GM23338 (cell line): Measurements from ENCODE around the gene OVOL3. TPM values are rescaled to one million over a fixed set of nuclear protein-coding genes. Genes with fewer than 3 reads are reported as not detected.

Experiments
- ATAC-seq: fragments of 200-7000 bp; cut with Tn5 transposase; 3 replicates; pipeline ENCODE4 v1.9.1; 2020
- DNase-seq: peaks from one replicate; pipeline ENCODE4 v3.0.0-alpha.2; 2015; ENCODE audit warnings: low spot score
- H2AFZ ChIP-seq: fragments of 200-600 bp; sonication (generic); 2 replicates; pipeline ENCODE4 v1.8.0; 2016; ENCODE audit warnings: antibody characterized with exemption, mild to moderate bottlenecking, moderate library complexity
- H3F3A ChIP-seq: fragments of 200-600 bp; sonication (generic); replicated peaks from 2 replicates; pipeline ENCODE4 v1.8.0; 2017; ENCODE audit warnings: antibody characterized with exemption, mixed run types, low read depth
- H3K27ac ChIP-seq: fragments of 200-600 bp; sonication (generic); 2 replicates; pipeline ENCODE4 v1.6.1; 2016; ENCODE audit warnings: low read depth
- H3K27me3 ChIP-seq: fragments of 200-600 bp; sonication (generic); 2 replicates; pipeline ENCODE4 v1.8.0; 2016; ENCODE audit warnings: mild to moderate bottlenecking, mixed run types, moderate library complexity; ENCODE audit not compliant: insufficient read depth
- H3K36me3 ChIP-seq: fragments of 200-600 bp; sonication (generic); 2 replicates; pipeline ENCODE4 v1.8.0; 2016; ENCODE audit warnings: mild to moderate bottlenecking; ENCODE audit not compliant: insufficient read depth
- H3K4me1 ChIP-seq: fragments of 200-600 bp; sonication (generic); 2 replicates; pipeline ENCODE4 v1.8.0; 2016; ENCODE audit warnings: mild to moderate bottlenecking, moderate library complexity; ENCODE audit not compliant: insufficient read depth
- H3K4me2 ChIP-seq: fragments of 200-600 bp; sonication (generic); 2 replicates; pipeline ENCODE4 v1.7.1; 2017; ENCODE audit warnings: mixed run types
- H3K4me3 ChIP-seq: fragments of 200-600 bp; sonication (generic); 2 replicates; pipeline ENCODE4 v1.6.1; 2016; ENCODE audit warnings: mixed run types
- H3K79me2 ChIP-seq: fragments of 200-600 bp; sonication (generic); replicated peaks from 2 replicates; pipeline ENCODE4 v1.8.0; 2017; ENCODE audit warnings: mild to moderate bottlenecking; ENCODE audit not compliant: insufficient read depth
- H3K9me2 ChIP-seq: fragments of 200-600 bp; sonication (generic); 2 replicates; pipeline ENCODE4 v1.8.0; 2017; ENCODE audit not compliant: insufficient read depth
- H4K20me1 ChIP-seq: fragments of 200-600 bp; sonication (generic); replicated peaks from 2 replicates; pipeline ENCODE4 v1.8.0; 2017; ENCODE audit warnings: mild to moderate bottlenecking; ENCODE audit not compliant: insufficient read depth
- H3K27ac Mint-ChIP-seq: 2 replicates; pipeline ENCODE4 v1.8.0; 2020; ENCODE audit warnings: inconsistent platforms, mild to moderate bottlenecking, moderate library complexity, mixed read lengths
- H3K27me3 Mint-ChIP-seq: 3 replicates; pipeline ENCODE4 v1.8.0; 2022; ENCODE audit warnings: low read depth, mild to moderate bottlenecking, moderate library complexity, mixed read lengths, inconsistent platforms; ENCODE audit not compliant: insufficient read depth, poor library complexity
- H3K36me3 Mint-ChIP-seq: 3 replicates; pipeline ENCODE4 v1.8.0; 2021; ENCODE audit warnings: low read depth, mild to moderate bottlenecking, inconsistent platforms, moderate library complexity, mixed read lengths
- H3K4me1 Mint-ChIP-seq: 3 replicates; pipeline ENCODE4 v1.8.0; 2020; ENCODE audit warnings: mild to moderate bottlenecking, inconsistent platforms, mixed read lengths
- H3K4me3 Mint-ChIP-seq: 3 replicates; pipeline ENCODE4 v1.8.0; 2021; ENCODE audit warnings: moderate library complexity, mild to moderate bottlenecking, inconsistent platforms, mixed read lengths
- H3K9me3 Mint-ChIP-seq: 3 replicates; pipeline ENCODE4 v1.8.0; 2020; ENCODE audit warnings: moderate library complexity, mild to moderate bottlenecking, inconsistent platforms, mixed read lengths
- EZH2phosphoT487 ChIP-seq: fragments of 200-600 bp; sonication (generic); IDR thresholded peaks from one replicate; pipeline ENCODE4 v1.8.1; 2018; ENCODE audit warnings: antibody characterized with exemption; ENCODE audit not compliant: unreplicated experiment
- ZNF114 ChIP-seq: fragments of 250-450 bp; sonication (Bioruptor Pico); IDR thresholded peaks from 2 replicates; pipeline ENCODE4 v1.5.0; 2020; ENCODE audit warnings: mild to moderate bottlenecking, moderate library complexity
- long read RNA-seq: library from polyadenylated mRNA; unstranded; transcript quantifications from one replicate; pipeline ENCODE4 v2.0.0, GENCODE V29; 2020; ENCODE audit not compliant: unreplicated experiment
- polyA plus RNA-seq: library from polyadenylated mRNA; unstranded; fragments of >200 nt; fragmentation: Nextera tagmentation; extraction: Ambion mirVana; gene quantifications from 2 replicates; pipeline ENCODE4 v1.2.1, GENCODE V29; 2016
- total RNA-seq: library from RNA; depleted of rRNA; stranded (reverse); fragments of >200 nt; shearing (Covaris generic); gene quantifications from 2 replicates; pipeline ENCODE4 v1.2.3, GENCODE V29; 2014; rRNA removed
- TF ChIP-seq, protein P1 (sequence below): fragments of 250-450 bp; sonication (Bioruptor Pico); IDR thresholded peaks from 2 replicates; pipeline ENCODE4 v1.5.0; 2020; ENCODE audit warnings: mild to moderate bottlenecking, moderate library complexity

OVOL3 gene
- total RNA-seq (not detected in 2 replicates), polyA plus RNA-seq (not detected in 2 replicates)
- long read RNA-seq = 0 reads

DNA sequence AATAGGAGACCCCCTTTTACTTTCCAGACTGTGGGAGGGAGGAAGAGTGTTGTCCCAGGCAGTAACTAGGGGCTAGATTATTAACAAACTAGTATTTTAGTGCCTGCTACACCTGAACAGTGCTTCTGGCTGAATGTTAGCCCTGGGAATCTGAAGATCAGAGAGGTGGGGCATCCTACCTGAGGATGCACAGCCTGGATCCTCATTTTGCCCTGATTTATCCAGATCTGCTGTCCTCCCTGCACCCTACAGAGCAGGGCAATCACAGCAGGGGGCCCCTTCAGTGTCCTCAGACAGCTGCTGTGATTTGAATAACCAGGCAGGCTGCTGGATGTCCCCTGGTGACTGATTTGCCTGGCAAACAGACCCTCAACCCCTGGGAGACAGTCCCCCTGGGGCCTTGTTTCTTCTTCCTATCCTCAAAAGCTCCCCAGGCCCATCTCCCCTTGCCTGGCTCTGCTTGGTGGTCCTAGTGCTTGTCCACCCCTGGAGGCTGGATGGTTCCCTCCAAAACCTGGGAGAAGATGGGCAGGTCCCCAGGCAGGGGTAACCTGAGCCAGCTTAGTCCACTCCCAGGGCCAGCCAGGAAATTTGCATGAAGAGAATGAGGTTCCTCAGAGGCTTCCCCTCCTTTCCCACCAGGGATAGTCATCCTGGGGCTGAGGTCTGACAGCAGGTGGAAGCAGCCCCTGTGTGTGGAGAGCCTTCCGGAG is at the start of gene OVOL3:
Gene OVOL3, plus strand, starts transcription at position 657 of the 713 bp plus-strand sequence. CDS start 60 bp downstream, outside the sequence.
- H2AFZ ChIP-seq = no peak within 1 kb of the TSS
- TF ChIP-seq, protein P1, sequence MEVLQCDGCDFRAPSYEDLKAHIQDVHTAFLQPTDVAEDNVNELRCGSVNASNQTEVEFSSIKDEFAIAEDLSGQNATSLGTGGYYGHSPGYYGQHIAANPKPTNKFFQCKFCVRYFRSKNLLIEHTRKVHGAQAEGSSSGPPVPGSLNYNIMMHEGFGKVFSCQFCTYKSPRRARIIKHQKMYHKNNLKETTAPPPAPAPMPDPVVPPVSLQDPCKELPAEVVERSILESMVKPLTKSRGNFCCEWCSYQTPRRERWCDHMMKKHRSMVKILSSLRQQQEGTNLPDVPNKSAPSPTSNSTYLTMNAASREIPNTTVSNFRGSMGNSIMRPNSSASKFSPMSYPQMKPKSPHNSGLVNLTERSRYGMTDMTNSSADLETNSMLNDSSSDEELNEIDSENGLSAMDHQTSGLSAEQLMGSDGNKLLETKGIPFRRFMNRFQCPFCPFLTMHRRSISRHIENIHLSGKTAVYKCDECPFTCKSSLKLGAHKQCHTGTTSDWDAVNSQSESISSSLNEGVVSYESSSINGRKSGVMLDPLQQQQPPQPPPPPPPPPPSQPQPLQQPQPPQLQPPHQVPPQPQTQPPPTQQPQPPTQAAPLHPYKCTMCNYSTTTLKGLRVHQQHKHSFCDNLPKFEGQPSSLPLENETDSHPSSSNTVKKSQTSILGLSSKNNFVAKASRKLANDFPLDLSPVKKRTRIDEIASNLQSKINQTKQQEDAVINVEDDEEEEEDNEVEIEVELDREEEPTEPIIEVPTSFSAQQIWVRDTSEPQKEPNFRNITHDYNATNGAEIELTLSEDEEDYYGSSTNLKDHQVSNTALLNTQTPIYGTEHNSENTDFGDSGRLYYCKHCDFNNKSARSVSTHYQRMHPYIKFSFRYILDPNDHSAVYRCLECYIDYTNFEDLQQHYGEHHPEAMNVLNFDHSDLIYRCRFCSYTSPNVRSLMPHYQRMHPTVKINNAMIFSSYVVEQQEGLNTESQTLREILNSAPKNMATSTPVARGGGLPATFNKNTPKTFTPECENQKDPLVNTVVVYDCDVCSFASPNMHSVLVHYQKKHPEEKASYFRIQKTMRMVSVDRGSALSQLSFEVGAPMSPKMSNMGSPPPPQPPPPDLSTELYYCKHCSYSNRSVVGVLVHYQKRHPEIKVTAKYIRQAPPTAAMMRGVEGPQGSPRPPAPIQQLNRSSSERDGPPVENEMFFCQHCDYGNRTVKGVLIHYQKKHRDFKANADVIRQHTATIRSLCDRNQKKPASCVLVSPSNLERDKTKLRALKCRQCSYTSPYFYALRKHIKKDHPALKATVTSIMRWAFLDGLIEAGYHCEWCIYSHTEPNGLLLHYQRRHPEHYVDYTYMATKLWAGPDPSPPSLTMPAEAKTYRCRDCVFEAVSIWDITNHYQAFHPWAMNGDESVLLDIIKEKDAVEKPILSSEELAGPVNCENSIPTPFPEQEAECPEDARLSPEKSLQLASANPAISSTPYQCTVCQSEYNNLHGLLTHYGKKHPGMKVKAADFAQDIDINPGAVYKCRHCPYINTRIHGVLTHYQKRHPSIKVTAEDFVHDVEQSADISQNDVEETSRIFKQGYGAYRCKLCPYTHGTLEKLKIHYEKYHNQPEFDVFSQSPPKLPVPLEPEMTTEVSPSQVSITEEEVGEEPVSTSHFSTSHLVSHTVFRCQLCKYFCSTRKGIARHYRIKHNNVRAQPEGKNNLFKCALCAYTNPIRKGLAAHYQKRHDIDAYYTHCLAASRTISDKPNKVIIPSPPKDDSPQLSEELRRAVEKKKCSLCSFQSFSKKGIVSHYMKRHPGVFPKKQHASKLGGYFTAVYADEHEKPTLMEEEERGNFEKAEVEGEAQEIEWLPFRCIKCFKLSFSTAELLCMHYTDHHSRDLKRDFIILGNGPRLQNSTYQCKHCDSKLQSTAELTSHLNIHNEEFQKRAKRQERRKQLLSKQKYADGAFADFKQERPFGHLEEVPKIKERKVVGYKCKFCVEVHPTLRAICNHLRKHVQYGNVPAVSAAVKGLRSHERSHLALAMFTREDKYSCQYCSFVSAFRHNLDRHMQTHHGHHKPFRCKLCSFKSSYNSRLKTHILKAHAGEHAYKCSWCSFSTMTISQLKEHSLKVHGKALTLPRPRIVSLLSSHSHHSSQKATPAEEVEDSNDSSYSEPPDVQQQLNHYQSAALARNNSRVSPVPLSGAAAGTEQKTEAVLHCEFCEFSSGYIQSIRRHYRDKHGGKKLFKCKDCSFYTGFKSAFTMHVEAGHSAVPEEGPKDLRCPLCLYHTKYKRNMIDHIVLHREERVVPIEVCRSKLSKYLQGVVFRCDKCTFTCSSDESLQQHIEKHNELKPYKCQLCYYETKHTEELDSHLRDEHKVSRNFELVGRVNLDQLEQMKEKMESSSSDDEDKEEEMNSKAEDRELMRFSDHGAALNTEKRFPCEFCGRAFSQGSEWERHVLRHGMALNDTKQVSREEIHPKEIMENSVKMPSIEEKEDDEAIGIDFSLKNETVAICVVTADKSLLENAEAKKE (CRISPR knock-in tag) = no peak
- TF ChIP-seq ZNF114 (CRISPR knock-in tag) = no peak
- no peak for TF ChIP-seq EZH2phosphoT487
- H3K27ac ChIP-seq = peak within 1 kb of the TSS; percentile 32; the same call in 1 of the 2 replicates
- Mint-ChIP-seq H3K9me3 (no peaks in the 10 kb centered on the region), H3K36me3 (peaks cover 32% of the 10 kb centered on the region), H3K27ac (peak within 1 kb of the TSS; percentile 50; the same call in 1 of the 2 replicates), H3K4me1 (peaks cover 29% of the 10 kb centered on the region), H3K27me3 (peaks cover 23% of the 10 kb centered on the region), H3K4me3 (no peak within 1 kb of the TSS)
- peak; percentile 18 for ATAC-seq
- H3K79me2 ChIP-seq = peaks cover 8% of the 10 kb centered on the region; the same call in 1 of the 2 replicates
- no peaks in the 10 kb centered on the region for H3K9me2 ChIP-seq
- DNase-seq = peak; percentile 85
- H3K36me3 ChIP-seq = no peaks in the 10 kb centered on the region; the same call in 1 of the 2 replicates
- peak within 1 kb of the TSS; percentile 65 for H3K4me2 ChIP-seq
- H3K4me3 ChIP-seq = peak within 1 kb of the TSS; percentile 23; the same call in 1 of the 2 replicates
- peaks cover 15% of the 10 kb centered on the region for H3K4me1 ChIP-seq
- no peaks in the 10 kb centered on the region for H3K27me3 ChIP-seq
- peaks cover 6% of the 10 kb centered on the region; the same call in 1 of the 2 replicates for H4K20me1 ChIP-seq
- H3F3A ChIP-seq = peaks cover 16% of the 10 kb centered on the region

DNA sequence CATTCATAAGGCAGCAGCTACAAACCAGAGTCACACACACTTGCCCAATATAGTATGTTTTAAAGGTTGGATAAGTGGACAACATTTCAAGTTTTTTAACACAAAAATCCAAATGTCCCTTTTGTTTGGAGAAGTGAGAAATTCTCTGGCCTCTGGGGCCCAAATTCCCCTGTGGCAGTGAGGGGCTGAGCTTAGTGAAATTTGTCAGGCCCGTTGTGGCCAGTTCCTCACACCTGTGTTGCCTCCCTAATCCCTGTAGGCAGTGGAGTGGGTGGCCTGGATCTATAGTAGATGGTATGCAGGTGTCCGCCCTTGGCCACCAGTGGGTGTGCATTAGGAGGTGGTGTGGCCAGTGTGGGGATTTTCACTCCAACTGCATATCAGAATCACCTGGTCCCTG is 49.6 kb upstream of the OVOL3 start:
- DNase-seq = no peak
- TF ChIP-seq, protein P1 (CRISPR knock-in tag) = no peak

More for the DNA sequence above, 49.6 kb upstream of the OVOL3 start:
- peaks cover 3% of the 10 kb centered on the region; the same call in 1 of the 2 replicates for H3K4me1 ChIP-seq
- no peak overlapping the region for H3K27ac Mint-ChIP-seq
- H3K36me3 Mint-ChIP-seq = peaks cover 67% of the 10 kb centered on the region
- peaks cover 4% of the 10 kb centered on the region for H3K27me3 Mint-ChIP-seq
- no peaks in the 10 kb centered on the region for H3K9me3 Mint-ChIP-seq
- no peak overlapping the region for H2AFZ ChIP-seq
- peaks cover 33% of the 10 kb centered on the region for H3K36me3 ChIP-seq
- H3K27me3 ChIP-seq = no peaks in the 10 kb centered on the region
- peaks cover 30% of the 10 kb centered on the region for H4K20me1 ChIP-seq
- H3K4me1 Mint-ChIP-seq = peaks cover under 1% of the 10 kb centered on the region; the same call in 2 of the 3 replicates
- ATAC-seq = no peak
- no peak overlapping the region for H3K4me2 ChIP-seq
- no peak overlapping the region for H3K27ac ChIP-seq
- H3K79me2 ChIP-seq = peaks cover 29% of the 10 kb centered on the region
- H3F3A ChIP-seq = 0 out of 2 replicates have a peak, but pooled peaks cover 24% of the 10 kb centered on the region
- no peaks in the 10 kb centered on the region for H3K9me2 ChIP-seq
- H3K4me3 ChIP-seq = no peak overlapping the region
- H3K4me3 Mint-ChIP-seq = no peak overlapping the region
